GM21423 (cell line): ENCODE measurements around the gene KRT3.

ENCODE experiments used
- ATAC-seq: cut with Tn5 transposase; IDR thresholded peaks from one replicate; pipeline ENCODE4 v1.9.1; 2021; ENCODE audit warnings: mild to moderate bottlenecking, moderate library complexity; ENCODE audit not compliant: unreplicated experiment

The KRT3 gene

GRCh38 chr12:52742822-52743457 lies 53.0 kb downstream of the KRT3 start:
- ATAC-seq: no peak

GRCh38 chr12:52742196-52742580 lies 53.7 kb downstream of the KRT3 start:
- ATAC-seq: no peak

GRCh38 chr12:52741375-52742195 lies 54.3 kb downstream of the KRT3 start:
- ATAC-seq: no peak

- no peak for ATAC-seq
Observed at GRCh38 chr12:52740584-52740983, 55.3 kb downstream of the KRT3 start.

- ATAC-seq: no peak
Observed at GRCh38 chr12:52739963-52740362, 56.0 kb downstream of the KRT3 start.
